ENCODE data around the gene CRAT.

Gene CRAT

GRCh38 chr9:129108805-129109536, 1.6 kb downstream of the CRAT start:
- DNase-seq, result no peak

GRCh38 chr9:129108083-129108804, 2.3 kb downstream of the CRAT start:
- DNase-seq, result no peak

GRCh38 chr9:129107651-129108050, 2.9 kb downstream of the CRAT start:
- DNase-seq, result no peak

- no peak for DNase-seq
These were observed 4.5 kb downstream of the CRAT start for GRCh38 chr9:129105857-129106694.

GRCh38 chr9:129104051-129104450, 6.5 kb downstream of the CRAT start:
- DNase-seq, result no peak

- DNase-seq, result no peak
These were observed 7.0 kb downstream of the CRAT start for GRCh38 chr9:129103595-129103965.

GRCh38 chr9:129102791-129103594, 7.6 kb downstream of the CRAT start:
- DNase-seq, result no peak

GRCh38 chr9:129102095-129102525, 8.5 kb downstream of the CRAT start:
- no peak for DNase-seq

- no peak for DNase-seq
These were observed 9.3 kb downstream of the CRAT start for GRCh38 chr9:129101279-129101678.

GRCh38 chr9:129100383-129101169, 10.0 kb downstream of the CRAT start:
- DNase-seq, result no peak

GRCh38 chr9:129098328-129098727, 12.3 kb downstream of the CRAT start:
- no peak for DNase-seq

- DNase-seq, result no peak
These were observed 12.8 kb downstream of the CRAT start for GRCh38 chr9:129097671-129098306.

- DNase-seq, result no peak
These were observed 14.7 kb downstream of the CRAT start for GRCh38 chr9:129095908-129096307.

GRCh38 chr9:129095170-129095667, 15.4 kb downstream of the CRAT start:
- DNase-seq, result no peak

- no peak for DNase-seq
These were observed 16.0 kb downstream of the CRAT start for GRCh38 chr9:129094387-129095169.

GRCh38 chr9:129093602-129094386, 16.8 kb downstream of the CRAT start:
- no peak for DNase-seq

- DNase-seq, result no peak
These were observed 21.3 kb downstream of the CRAT start for GRCh38 chr9:129089246-129089645.

- DNase-seq, result no peak
These were observed 26.5 kb downstream of the CRAT start for GRCh38 chr9:129084087-129084486.

GRCh38 chr9:129081388-129081904, 29.1 kb downstream of the CRAT start:
- no peak for DNase-seq
